NB4 (cell line): ENCODE results near the gene IQGAP2.

Experiments
- MYC ChIP-seq: IDR thresholded peaks from 2 replicates; pipeline ENCODE4 v1.6.1; 2011; ENCODE audit warnings: low read depth, low read length
- POLR2A ChIP-seq: IDR thresholded peaks from 2 replicates; pipeline ENCODE4 v1.6.1; 2011; ENCODE audit warnings: mild to moderate bottlenecking; ENCODE audit not compliant: insufficient read length; ENCODE audit errors: extremely low read depth
- TF ChIP-seq, protein P1 (sequence below): IDR thresholded peaks from one replicate; pipeline ENCODE4 v1.5.1; 2012; ENCODE audit warnings: low read depth, low read length
- TF ChIP-seq, protein P2 (sequence below): IDR thresholded peaks from 2 replicates; pipeline ENCODE4 v1.6.1; 2011; ENCODE audit warnings: low read depth, low read length

DNA sequence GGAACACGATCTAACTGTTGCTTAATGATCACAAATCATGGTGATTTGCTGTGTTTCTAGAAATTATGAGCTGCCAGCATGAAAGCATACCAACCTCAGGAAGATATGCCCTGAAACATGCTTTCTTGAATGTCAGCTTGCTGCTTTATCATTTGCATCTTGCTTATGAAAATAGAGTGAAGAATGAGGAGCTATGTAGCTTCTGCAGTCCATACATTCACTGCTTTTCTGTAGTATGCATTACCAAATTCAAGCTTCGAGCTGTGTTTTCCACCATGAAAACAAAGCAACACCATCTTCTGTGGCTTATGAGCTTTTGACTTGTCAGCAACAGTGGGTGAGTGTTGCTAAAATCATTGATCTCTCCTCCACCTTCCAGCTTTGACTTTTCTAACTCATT lies 203.6 kb downstream of the IQGAP2 start:
- TF ChIP-seq, protein P1, sequence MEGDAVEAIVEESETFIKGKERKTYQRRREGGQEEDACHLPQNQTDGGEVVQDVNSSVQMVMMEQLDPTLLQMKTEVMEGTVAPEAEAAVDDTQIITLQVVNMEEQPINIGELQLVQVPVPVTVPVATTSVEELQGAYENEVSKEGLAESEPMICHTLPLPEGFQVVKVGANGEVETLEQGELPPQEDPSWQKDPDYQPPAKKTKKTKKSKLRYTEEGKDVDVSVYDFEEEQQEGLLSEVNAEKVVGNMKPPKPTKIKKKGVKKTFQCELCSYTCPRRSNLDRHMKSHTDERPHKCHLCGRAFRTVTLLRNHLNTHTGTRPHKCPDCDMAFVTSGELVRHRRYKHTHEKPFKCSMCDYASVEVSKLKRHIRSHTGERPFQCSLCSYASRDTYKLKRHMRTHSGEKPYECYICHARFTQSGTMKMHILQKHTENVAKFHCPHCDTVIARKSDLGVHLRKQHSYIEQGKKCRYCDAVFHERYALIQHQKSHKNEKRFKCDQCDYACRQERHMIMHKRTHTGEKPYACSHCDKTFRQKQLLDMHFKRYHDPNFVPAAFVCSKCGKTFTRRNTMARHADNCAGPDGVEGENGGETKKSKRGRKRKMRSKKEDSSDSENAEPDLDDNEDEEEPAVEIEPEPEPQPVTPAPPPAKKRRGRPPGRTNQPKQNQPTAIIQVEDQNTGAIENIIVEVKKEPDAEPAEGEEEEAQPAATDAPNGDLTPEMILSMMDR, result no peak
- TF ChIP-seq POLR2A, result no peak
- TF ChIP-seq, protein P2, sequence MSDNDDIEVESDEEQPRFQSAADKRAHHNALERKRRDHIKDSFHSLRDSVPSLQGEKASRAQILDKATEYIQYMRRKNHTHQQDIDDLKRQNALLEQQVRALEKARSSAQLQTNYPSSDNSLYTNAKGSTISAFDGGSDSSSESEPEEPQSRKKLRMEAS, result no peak
- no peak for TF ChIP-seq MYC
